ENCODE measurements around the gene NLRP4.
A peak's percentile ranks its signal among the peaks of the same experiment; 100 is the strongest.

The NLRP4 gene, protein sequence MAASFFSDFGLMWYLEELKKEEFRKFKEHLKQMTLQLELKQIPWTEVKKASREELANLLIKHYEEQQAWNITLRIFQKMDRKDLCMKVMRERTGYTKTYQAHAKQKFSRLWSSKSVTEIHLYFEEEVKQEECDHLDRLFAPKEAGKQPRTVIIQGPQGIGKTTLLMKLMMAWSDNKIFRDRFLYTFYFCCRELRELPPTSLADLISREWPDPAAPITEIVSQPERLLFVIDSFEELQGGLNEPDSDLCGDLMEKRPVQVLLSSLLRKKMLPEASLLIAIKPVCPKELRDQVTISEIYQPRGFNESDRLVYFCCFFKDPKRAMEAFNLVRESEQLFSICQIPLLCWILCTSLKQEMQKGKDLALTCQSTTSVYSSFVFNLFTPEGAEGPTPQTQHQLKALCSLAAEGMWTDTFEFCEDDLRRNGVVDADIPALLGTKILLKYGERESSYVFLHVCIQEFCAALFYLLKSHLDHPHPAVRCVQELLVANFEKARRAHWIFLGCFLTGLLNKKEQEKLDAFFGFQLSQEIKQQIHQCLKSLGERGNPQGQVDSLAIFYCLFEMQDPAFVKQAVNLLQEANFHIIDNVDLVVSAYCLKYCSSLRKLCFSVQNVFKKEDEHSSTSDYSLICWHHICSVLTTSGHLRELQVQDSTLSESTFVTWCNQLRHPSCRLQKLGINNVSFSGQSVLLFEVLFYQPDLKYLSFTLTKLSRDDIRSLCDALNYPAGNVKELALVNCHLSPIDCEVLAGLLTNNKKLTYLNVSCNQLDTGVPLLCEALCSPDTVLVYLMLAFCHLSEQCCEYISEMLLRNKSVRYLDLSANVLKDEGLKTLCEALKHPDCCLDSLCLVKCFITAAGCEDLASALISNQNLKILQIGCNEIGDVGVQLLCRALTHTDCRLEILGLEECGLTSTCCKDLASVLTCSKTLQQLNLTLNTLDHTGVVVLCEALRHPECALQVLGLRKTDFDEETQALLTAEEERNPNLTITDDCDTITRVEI

DNA sequence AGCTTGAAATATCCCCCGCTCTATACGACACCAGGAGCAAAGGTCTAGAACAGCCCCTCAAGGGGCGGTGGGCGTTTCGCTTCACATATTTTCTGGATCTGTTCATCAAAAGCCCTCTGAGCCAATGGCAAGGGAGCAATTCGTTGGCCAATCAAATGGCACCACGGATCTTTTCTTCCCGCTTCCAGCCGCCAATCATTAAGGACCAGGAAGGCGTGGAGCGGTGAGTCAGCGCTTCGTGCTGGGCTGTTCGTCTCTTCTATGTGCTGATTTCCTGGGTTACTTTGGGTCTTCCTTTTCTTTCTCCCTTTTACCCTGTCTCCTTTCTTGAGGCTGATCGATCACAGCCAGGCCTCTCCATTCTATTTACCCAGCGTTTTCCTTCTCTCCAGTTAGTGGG, at the start of gene NLRP4:
TSS of gene NLRP4 (plus strand) at position 201 of the 400 bp plus-strand sequence. CDS start 15,541 bp downstream, outside the sequence.
- FAIRE-seq = no peak

DNA sequence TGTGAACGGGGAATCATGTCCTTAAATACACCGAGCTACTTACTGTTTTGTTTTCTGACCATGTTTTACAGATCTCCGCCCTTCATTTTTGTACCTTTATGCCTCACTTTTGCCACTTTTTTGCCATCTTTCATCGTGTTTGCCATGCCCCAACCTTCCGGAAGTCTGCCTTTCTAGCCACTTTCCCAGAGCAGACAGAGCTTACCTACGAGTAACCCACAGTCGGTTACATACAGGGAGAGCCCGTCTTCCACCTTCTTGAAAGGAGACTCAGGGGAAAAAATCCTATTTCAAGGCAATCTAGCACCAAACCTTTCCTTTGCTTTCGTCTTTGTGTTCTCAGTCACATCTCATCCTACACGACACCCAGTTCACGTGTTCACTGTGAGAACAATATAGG, 41.3 kb upstream of the NLRP4 start:
- FAIRE-seq = no peak

DNA sequence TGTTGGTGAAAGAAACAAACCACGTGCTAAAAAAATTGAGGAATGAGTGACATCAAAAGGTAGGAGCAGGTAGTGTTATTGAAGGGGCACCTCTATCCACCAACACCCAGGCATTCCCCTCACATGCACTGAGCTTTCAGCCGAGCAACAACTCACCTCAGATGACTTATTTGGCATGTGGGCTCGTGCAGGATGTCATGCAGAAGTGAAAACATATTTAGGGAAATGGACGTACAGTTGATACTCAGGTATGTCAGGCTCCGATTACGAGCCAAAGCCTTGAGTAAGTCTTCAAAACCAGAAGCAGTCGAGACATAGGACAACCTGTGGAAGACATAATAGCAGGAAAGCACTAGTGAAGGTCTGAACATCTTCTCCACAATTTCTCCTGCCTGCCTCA, 34.9 kb upstream of the NLRP4 start:
- FAIRE-seq = no peak

DNA sequence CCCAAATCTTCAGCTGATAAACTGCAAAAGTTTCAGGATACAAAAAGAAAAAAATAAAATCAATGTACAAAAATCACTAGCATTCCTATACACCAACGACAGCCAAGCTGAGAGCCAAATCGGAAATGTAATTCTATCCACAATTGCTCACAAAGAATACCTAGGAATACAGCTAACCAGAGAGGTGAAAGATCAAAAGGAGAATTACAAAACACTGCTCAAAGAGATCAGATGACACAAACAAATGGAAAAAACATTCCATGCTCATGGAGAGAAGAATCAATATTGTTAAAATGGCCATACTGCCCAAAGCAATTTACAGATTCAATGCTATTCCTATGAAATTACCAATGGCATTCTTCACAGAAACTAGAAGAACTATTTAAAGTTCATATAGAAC, 34.1 kb upstream of the NLRP4 start:
- no peak for FAIRE-seq

DNA sequence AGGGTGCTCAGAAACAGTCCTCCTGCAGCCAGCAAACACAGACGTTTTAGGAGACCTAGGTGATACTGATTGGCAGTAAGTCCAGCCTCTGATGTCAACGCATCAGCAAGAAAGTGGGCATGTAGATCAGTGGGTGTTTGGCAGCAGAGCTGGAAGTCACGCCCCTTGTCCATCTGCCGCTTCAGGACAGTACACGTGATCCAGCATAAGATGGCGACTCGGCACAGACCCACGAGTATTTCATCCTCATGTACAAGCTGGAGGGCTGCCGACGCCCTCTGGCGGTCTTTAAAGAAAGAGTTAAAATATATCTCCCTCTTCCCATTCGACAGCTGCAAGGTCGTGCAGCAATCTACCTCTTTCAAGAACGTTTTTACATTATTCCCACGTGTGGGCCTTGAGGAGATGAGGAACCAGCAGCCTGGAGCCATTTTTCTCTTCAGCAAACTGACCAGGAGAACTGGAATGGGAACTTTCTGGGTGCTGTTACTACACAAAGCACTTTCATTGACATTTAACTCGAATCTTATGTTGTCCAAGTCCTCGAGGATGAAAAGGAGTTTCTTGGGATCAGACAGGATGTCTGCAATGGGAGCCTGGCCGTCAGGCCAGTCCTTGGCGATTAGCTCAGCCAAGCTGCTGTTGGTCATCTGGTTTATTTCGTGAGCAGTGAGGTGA, 26.8 kb upstream of the NLRP4 start:
- peak; percentile 94 for FAIRE-seq

DNA sequence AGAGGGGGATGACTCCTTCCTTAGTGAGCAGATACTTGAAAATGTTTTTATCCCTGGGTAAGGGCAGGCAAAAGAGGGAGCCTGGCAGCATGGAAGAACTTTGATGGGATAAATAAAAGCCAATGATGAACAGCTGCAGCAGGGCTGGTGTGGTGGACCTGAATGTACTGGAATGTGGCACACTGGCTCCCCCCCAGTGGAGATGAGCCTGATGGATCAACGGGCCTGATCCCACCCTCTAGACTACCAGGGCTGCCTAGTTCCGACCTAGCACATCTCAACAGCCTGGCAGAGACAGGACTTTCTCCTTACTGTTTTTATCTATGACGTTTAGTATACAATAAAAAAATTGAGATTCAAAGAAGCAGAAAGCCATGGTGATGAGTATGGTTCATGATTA, 25.0 kb upstream of the NLRP4 start:
- no peak for FAIRE-seq

DNA sequence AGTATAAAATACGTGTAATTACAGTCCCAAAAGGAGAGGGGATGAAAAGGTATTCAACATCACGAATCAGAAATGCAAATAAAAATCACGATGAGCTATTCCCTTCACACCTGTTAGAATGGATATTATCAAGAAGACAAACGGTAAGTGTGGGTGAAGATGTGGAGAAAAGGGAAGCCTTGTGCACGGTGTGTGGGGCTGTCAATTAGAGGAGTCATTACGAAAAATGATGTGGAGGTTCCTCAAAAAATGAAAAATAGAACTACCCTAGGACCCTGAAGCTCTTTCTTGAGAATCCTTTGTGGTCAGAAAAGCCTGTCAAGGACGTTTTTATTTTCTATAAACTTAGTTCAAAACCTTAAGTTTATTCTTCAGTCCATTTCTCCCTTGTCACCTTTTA, 23.9 kb upstream of the NLRP4 start:
- no peak for FAIRE-seq

DNA sequence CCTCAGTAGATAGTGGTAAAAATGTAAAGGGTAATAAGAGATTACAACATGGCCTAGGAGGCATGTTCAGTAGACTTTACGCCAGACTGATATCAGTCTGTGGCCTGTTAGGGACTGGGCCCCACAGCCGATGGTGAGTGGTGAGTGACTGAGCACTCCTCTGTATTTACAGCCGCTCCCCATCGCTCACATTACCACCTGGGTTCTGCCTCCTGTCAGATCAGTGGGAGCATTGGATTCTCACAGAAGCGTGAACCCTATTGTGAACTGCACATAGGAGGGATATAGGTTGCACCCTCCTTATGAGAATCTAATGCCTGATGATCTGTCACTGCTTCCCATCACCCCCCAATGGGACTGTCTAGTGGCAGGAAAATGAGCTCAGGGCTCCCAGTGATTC, 22.4 kb upstream of the NLRP4 start:
- FAIRE-seq = no peak

DNA sequence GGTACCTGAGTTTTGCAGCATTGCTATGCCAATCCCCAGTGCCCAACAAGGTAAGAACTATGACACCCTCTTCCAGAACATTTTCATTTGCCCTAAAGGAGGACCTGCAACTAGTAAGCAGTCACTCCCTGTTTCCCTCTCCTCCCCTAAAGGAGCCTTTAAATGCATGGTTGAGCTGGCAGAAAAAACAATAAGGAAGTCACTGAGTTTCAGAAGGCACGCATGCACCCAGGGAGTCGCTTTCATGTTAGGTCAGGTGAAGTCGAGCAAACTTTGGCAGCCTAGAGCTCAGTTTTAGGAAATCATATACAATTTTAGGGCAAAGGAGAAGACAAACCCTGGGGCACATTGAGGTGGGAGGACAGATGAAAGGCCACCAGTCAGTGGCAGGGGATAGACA, 16.3 kb upstream of the NLRP4 start:
- FAIRE-seq = no peak

DNA sequence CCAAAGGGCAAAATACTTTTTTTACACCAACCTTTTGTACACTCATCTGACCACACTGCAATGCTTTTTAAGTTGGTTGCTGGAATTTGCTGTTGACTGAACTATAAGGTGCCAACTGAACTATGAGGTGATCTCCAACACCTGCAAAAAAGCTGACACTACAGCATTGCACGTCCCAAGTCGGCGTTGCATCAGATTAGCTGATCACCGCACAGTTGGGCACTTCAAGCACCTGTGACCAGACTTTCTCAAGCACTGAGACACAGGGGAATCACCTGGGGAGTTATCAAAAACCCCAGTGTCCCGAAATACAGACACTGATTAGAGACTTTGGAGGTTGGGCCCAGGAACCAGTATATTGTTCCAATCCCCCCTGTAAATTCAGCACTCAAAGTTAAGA, 5.7 kb upstream of the NLRP4 start:
- no peak for FAIRE-seq

DNA sequence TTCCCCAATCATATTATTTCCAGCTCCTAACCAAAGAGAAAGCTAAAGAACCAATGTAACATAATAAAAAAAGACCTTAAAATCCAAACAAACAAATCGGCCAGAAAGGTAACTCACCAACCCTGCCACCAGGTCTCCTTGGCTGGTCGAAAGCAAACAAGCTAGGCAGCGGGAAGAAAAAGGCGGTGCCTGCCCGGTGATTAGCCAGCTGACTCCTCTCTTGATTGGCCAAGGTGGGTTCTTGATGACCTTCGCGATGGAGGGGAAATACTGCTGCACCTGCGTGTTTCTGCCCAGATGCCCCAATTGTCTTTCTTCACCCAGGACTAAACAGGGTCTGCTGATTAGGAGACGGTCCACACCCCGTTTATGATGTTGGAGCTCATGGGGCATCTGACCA, 4.5 kb upstream of the NLRP4 start, which contains the start of gene NLRP11:
TSS of gene NLRP11 (minus strand) at position 154 of the 400 bp plus-strand sequence. CDS start 13,825 bp downstream, outside the sequence.
- no peak for FAIRE-seq

DNA sequence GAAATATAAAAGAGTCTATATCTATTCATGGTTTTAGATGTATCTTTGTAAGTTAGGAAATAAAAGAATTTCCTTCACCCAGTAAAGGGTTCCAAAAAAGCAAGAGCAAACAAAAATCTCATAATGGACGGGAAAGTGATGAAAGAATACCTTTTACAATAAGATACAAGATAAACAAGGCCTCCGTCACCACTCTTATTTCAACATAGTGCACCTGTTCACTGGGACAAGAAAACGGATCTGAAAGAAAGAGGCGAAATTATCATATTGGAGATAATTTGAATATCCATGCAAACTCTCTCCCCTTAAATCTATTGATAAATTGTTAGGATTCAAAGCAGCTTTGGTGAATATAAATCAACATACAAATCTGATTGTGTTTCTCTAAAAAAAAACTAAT, 3.7 kb upstream of the NLRP4 start:
- no peak for FAIRE-seq

DNA sequence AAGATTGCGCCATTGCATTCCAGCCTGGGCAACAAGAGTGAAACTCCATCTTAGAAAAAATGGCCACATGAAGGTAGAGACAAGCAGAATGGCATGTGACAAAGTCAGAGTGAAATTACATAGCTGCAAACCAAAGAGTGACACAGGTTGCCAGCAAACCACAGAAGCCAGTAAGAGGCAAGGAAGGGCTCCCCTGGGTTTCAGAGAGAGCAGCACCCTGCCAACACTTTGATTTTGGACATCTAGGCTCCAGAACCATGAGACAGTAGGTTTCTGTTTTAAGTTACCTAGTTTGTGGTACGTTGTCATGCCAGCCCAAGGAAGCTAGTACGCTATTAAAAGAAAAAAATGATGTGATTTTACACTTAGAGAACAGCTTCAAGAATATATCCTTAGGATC, 1.9 kb downstream of the NLRP4 start:
- no peak for FAIRE-seq

DNA sequence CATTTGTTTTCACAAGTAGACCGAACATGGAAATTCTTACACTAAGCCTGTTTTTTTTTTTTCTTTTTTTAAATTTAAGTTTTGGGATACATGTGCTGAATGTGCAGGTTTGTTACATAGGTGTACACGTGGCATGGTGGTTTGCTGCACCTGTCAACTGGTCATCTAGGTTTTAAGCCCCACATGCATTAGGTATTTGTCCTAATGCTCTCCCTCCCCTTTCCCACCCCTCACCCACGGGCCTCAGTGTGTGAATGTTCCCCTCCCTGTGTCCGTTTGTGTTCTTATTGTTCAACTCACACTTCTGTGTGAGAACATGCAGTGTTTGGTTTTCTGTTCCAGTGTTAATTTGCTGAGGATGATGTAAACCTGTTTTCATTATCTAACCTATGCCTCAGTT, 2.6 kb downstream of the NLRP4 start:
- no peak for FAIRE-seq

DNA sequence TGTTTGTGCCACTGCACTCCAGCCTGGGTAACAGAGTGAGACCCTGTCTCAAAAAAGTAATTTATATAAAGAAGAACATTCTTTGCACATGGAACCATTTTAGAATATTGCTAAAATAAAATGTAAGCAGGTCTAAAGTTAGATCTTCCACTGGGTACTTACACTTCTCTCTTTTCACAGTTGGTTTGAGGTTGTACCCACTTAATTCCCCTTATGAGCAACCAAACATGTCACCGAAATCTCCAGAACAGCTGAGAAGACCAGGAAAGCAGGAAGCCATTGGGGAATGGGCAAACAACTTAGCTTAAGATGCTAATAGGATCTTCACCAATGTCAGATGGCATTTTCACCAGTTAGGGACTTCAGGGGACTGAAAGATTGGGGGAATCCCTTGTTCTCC, 18.8 kb downstream of the NLRP4 start:
- no peak for FAIRE-seq

DNA sequence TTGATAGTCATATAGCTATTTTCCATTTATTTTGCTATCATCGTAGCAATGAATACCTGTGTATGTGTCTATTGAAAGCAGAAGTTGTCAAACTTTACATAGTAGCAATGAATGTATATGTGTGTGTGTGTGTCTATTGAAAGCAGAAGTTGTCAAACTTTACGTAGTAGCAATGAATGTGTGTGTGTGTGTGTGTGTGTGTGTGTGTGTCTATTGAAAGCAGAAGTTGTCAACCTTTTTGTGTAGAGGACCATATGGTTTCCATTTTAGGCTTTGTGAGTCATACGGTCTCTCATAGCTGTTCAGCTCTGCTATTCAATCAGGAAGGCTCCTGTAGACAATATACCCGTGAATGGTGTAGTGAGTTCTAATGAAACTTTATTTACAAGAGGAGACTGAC, 20.8 kb downstream of the NLRP4 start:
- no peak for FAIRE-seq

DNA sequence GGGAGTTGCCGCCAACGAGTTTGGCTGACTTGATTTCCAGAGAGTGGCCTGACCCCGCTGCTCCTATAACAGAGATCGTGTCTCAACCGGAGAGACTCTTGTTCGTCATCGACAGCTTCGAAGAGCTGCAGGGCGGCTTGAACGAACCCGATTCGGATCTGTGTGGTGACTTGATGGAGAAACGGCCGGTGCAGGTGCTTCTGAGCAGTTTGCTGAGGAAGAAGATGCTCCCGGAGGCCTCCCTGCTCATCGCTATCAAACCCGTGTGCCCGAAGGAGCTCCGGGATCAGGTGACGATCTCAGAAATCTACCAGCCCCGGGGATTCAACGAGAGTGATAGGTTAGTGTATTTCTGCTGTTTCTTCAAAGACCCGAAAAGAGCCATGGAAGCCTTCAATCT, 21.6 kb downstream of the NLRP4 start:
- FAIRE-seq = no peak

DNA sequence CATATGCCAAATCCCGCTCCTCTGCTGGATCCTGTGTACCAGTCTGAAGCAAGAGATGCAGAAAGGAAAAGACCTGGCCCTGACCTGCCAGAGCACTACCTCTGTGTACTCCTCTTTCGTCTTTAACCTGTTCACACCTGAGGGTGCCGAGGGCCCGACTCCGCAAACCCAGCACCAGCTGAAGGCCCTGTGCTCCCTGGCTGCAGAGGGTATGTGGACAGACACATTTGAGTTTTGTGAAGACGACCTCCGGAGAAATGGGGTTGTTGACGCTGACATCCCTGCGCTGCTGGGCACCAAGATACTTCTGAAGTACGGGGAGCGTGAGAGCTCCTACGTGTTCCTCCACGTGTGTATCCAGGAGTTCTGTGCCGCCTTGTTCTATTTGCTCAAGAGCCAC, 22.1 kb downstream of the NLRP4 start:
- no peak for FAIRE-seq

DNA sequence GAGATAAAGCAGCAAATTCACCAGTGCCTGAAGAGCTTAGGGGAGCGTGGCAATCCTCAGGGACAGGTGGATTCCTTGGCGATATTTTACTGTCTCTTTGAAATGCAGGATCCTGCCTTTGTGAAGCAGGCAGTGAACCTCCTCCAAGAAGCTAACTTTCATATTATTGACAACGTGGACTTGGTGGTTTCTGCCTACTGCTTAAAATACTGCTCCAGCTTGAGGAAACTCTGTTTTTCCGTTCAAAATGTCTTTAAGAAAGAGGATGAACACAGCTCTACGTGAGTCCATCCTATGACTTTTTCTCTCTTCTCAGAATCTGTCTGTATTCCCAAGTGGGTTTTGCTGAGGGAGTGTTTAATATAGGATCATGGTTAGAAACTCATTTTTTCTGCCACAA, 22.6 kb downstream of the NLRP4 start:
- no peak for FAIRE-seq

DNA sequence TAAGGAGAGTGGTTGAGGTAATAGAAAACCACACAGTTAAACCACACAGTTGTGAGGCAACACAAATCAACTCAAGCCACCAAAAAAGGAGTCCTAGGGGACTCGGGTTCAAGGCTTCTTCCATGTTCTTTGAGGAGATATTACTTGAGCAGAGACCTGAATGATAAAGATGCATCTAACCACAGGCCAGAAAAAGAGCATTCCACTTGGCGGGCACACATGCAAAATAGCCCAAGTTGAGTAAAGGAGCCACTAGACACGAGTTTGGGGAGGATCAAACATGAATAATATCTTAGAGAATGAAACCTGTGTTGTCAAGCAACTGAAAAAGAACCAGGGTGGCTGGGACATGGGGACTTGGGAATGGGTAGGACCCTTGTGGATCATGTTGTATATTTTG, 30.2 kb downstream of the NLRP4 start:
- FAIRE-seq = no peak

DNA sequence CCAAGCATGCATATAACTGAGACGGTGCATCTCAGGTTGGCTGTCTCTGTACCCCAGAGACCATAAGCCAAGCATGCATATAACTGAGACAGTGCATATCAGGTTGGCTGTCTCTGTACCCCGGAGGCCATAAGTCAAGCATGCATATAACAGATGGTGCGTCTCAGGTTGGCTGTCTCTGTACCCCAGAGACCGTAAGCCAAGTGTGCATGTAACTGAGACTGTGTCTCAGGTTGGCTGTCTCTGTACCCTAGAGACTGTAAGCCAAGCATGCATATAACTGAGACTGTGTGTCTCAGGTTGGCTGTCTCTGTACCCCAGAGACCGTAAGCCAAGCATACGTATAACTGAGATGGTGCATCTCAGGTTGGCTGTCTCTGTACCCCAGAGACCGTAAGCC, 30.8 kb downstream of the NLRP4 start:
- no peak for FAIRE-seq

DNA sequence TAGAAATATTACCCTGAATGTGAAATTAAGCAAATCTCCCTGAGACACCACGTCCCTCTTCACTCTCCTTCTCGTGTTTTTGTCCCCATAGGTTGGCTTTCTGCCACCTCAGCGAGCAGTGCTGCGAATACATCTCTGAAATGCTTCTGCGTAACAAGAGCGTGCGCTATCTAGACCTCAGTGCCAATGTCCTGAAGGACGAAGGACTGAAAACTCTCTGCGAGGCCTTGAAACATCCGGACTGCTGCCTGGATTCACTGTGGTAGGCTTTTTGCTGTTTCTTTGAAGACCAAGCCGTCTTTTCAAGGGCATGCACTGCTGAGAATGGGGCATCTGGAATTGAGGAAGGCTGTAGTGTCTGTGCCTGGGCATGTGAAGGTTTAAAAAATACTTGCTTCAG, 34.4 kb downstream of the NLRP4 start:
- FAIRE-seq = no peak

DNA sequence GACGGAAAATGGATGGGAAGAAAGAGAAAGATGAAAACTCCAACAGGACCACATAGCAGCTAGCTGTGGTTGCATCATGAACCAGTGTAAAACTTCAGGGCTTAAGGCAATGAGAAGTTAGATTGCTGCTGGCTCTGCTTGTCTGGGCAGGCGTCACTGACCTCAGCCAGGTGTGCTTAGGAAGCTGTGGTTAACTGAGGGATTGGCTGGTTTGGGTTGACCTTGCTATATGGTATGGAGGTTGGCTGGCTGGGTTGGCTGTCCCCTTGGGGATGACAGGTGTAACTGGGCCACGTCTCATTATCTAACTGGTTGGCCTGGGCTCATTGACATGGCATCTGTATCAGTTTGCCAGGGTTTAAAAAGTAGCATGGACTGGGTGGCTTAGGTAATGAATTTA, 40.9 kb downstream of the NLRP4 start:
- no peak for FAIRE-seq
